Sigmoid colon (tissue), 7 donors: Measurements from ENCODE around the gene TAS1R2. TPM values are rescaled to one million over a fixed set of nuclear protein-coding genes. Genes with fewer than 3 reads are reported as not detected.

Experiments used
- DNase-seq: peaks from one replicate; pipeline ENCODE4 v3.0.0-alpha.2; 2019
- H3K27ac ChIP-seq, 4 donors: fragments of 200-600 bp; sonication (generic); one replicate each; pipeline ENCODE4 v1.5.1; 2016 to 2019; ENCODE audit warnings: mild to moderate bottlenecking in 1 of 4
- H3K27me3 ChIP-seq, 3 donors: fragments of 200-600 bp; sonication (generic); one replicate each; pipeline ENCODE4 v1.5.1; 2019; ENCODE audit warnings: mild to moderate bottlenecking in 1 of 3
- H3K36me3 ChIP-seq, 4 donors: fragments of 200-600 bp; sonication (generic); one replicate each; pipeline ENCODE4 v1.5.1; 2016 to 2019
- H3K4me1 ChIP-seq, 4 donors: fragments of 200-600 bp; sonication (generic); one replicate each; pipeline ENCODE4 v1.5.1; 2017 to 2019
- H3K4me3 ChIP-seq, 4 donors: fragments of 200-600 bp; sonication (generic); one replicate each; pipeline ENCODE4 v1.5.1; 2017 to 2019; ENCODE audit warnings: mild to moderate bottlenecking in 2 of 4, moderate library complexity in 1 of 4
- H3K9me3 ChIP-seq, 4 donors: fragments of 200-600 bp in 3 of 4; sonication (generic) in 3 of 4; one replicate each; pipeline versions ENCODE4 v1.5.1 to v1.6.1; 2013 to 2019
- CTCF ChIP-seq, 4 experiments: fragments of 450-650 bp in 3 of 4; fragments of 200-600 bp in 1 of 4; IDR thresholded peaks; one replicate each; pipeline ENCODE4 v1.5.1; 2016 to 2019; ENCODE audit warnings: antibody characterized with exemption in 4 of 4, mild to moderate bottlenecking in 3 of 4, moderate library complexity in 2 of 4
- EP300 ChIP-seq, 4 donors: sonication (generic); formaldehyde crosslinking; IDR thresholded peaks; one replicate each; pipeline ENCODE4 v1.6.1; 2017; ENCODE audit warnings: antibody characterized with exemption in 4 of 4
- POLR2A ChIP-seq, 2 donors: fragments of 450-650 bp; IDR thresholded peaks; one replicate each; pipeline ENCODE4 v1.6.1; 2016; ENCODE audit warnings: antibody characterized with exemption in 2 of 2, mild to moderate bottlenecking in 2 of 2, moderate library complexity in 2 of 2
- POLR2AphosphoS5 ChIP-seq, 4 donors: sonication (generic); formaldehyde crosslinking; IDR thresholded peaks; one replicate each; pipeline ENCODE4 v1.6.1; 2017; ENCODE audit warnings: antibody characterized with exemption in 4 of 4
- WGBS, 2 donors: extraction: QIAGEN DNeasy Blood & Tissue Kit; methylation state at CpG; one replicate each; pipeline ENCODE4 v1.1.7; 2013; 5-methylcytosine and 5-hydroxymethylcytosine counted together
- intact Hi-C: fragments of 100-400 bp; cut with DNase I; formaldehyde crosslinking; loops from one replicate; pipeline ENCODE4 v1.15.1; 2023
- polyA plus RNA-seq, 3 donors: library from polyadenylated mRNA; stranded (reverse); fragments of 200-250 nt; gene quantifications; one replicate each; pipeline ENCODE4 v1.2.3, GENCODE V29; 2013
- total RNA-seq, 4 donors: library from RNA; depleted of rRNA; stranded (reverse); fragments of >200 nt; gene quantifications; one replicate each; pipeline ENCODE4 v1.1.0, GENCODE V29; 2016
- donor health status: healthy with polysubstance abuse.
- donor health status: Bipolar disorder and iron deficiency.
- donor health status: healthy.

The TAS1R2 gene
- total and polyA plus RNA-seq, 7 donors = not detected

GRCh38 chr1:18820791-18821641 is 38.4 kb downstream of the TAS1R2 start:
- TF ChIP-seq EP300 (IDR thresholded peaks at IDR 0.05) (no peak), POLR2A (IDR thresholded peaks at IDR 0.05) (no peak), CTCF (IDR thresholded peaks at IDR 0.05) (peak; percentile 65 to 91 (median 81)), POLR2AphosphoS5 (IDR thresholded peaks at IDR 0.05) (no peak)
- peak; percentile 86 for DNase-seq
- H3K4me3 ChIP-seq = no peak overlapping the region
- H3K9me3 ChIP-seq = no peaks in the 10 kb centered on the region
- no peak overlapping the region for H3K27ac ChIP-seq
- 43 to 46% methylated on average over 22 of the region's 22 CpGs for WGBS, 2 donors
- peaks cover 0 to 5% (median 0%) of the 10 kb centered on the region in 4 donors for H3K4me1 ChIP-seq
- H3K36me3 ChIP-seq = no peaks in the 10 kb centered on the region
- H3K27me3 ChIP-seq = peaks cover 4 to 49% (median 27%) of the 10 kb centered on the region in 3 donors
- intact Hi-C loops = loop anchor here (1.0 kb wide), 1 partner anchor 224 kb away; no protein-coding TSS in a partner anchor

- Histone ChIP-seq H3K27ac (no peak overlapping the region), H3K4me3 (no peak overlapping the region), H3K36me3 (no peaks in the 10 kb centered on the region), H3K4me1 (peaks cover 0 to 5% (median 0%) of the 10 kb centered on the region in 4 donors), H3K27me3 (peaks cover 4 to 55% (median 28%) of the 10 kb centered on the region in 3 donors), H3K9me3 (no peaks in the 10 kb centered on the region)
- 73% methylated on average over 38 of the region's 38 CpGs for WGBS, 2 donors
- intact Hi-C loops = loop anchor here (1.0 kb wide), 1 partner anchor 223 kb away; no protein-coding TSS in a partner anchor
- peak; percentile 36 for DNase-seq
- TF ChIP-seq EP300 (IDR thresholded peaks at IDR 0.05) = no peak
- TF ChIP-seq CTCF (IDR thresholded peaks at IDR 0.05) = no peak
- no peak for TF ChIP-seq POLR2A (IDR thresholded peaks at IDR 0.05)
- no peak for TF ChIP-seq POLR2AphosphoS5 (IDR thresholded peaks at IDR 0.05)
Measured at GRCh38 chr1:18819986-18820790, 39.3 kb downstream of the TAS1R2 start.

- intact Hi-C loops = no loop called here
- Histone ChIP-seq H3K4me3 (no peak overlapping the region), H3K36me3 (no peaks in the 10 kb centered on the region), H3K27ac (no peak overlapping the region), H3K4me1 (peaks cover 0 to 5% (median 0%) of the 10 kb centered on the region in 4 donors), H3K9me3 (no peaks in the 10 kb centered on the region), H3K27me3 (peaks cover 4 to 55% (median 37%) of the 10 kb centered on the region in 3 donors)
- TF ChIP-seq CTCF (IDR thresholded peaks at IDR 0.05) (no peak), POLR2A (IDR thresholded peaks at IDR 0.05) (no peak)
- peak; percentile 45 for DNase-seq
- WGBS, 2 donors = 30 to 32% methylated on average over 12 of the region's 12 CpGs
Measured at GRCh38 chr1:18819203-18819602, 40.3 kb downstream of the TAS1R2 start.

- Histone ChIP-seq H3K4me3 (no peak overlapping the region), H3K27ac (no peak overlapping the region), H3K4me1 (peaks cover 0 to 5% (median 0%) of the 10 kb centered on the region in 4 donors), H3K36me3 (no peaks in the 10 kb centered on the region), H3K9me3 (no peaks in the 10 kb centered on the region), H3K27me3 (peaks cover 4 to 55% (median 37%) of the 10 kb centered on the region in 3 donors)
- WGBS, 2 donors = 51 to 52% methylated on average over 22 of the region's 22 CpGs
- TF ChIP-seq POLR2A (IDR thresholded peaks at IDR 0.05) (no peak), EP300 (IDR thresholded peaks at IDR 0.05) (no peak), CTCF (IDR thresholded peaks at IDR 0.05) (no peak), POLR2AphosphoS5 (IDR thresholded peaks at IDR 0.05) (no peak)
- intact Hi-C loops = no loop called here
- no peak for DNase-seq
Measured at GRCh38 chr1:18817795-18818435, 41.5 kb downstream of the TAS1R2 start.
